GM13976 (cell line): Measurements from ENCODE around the gene ATL1.

Source experiments
- DNase-seq: peaks from one replicate; pipeline ENCODE4 v3.0.0; 2012; ENCODE audit warnings: low spot score
- CTCF ChIP-seq: IDR thresholded peaks from 2 replicates; pipeline ENCODE4 v1.5.1; 2012; ENCODE audit warnings: borderline replicate concordance, mild to moderate bottlenecking; ENCODE audit not compliant: insufficient read depth; ENCODE audit errors: extremely low read depth, missing control alignments, control extremely low read depth
- in situ Hi-C: fragments of 300-500 bp; cut with MboI; formaldehyde crosslinking; loops from one replicate; pipeline ENCODE4 v1.12.0; 2022; ENCODE audit warnings: low sequenced_read_pairs, mixed read lengths, inconsistent platforms; ENCODE audit not compliant: unreplicated experiment

Gene ATL1

GRCh38 chr14:50606468-50606867, 46.5 kb downstream of the ATL1 start:
- TF ChIP-seq CTCF, result no peak
- in situ Hi-C loops, result loop anchor here (25.0 kb wide), 1 partner anchor 256 kb away; the partner anchor contains the start of gene ABHD12B

GRCh38 chr14:50607181-50607580, 47.2 kb downstream of the ATL1 start:
- DNase-seq, result no peak
- no peak for TF ChIP-seq CTCF
- in situ Hi-C loops, result loop anchor here (25.0 kb wide), 1 partner anchor 255 kb away; the partner anchor contains the start of gene ABHD12B

More at GRCh38 chr14:50606468-50606867, 46.5 kb downstream of the ATL1 start:
- no peak for DNase-seq

- in situ Hi-C loops, result loop anchor here (25.0 kb wide), 1 partner anchor 255 kb away; the partner anchor contains the start of gene ABHD12B
- DNase-seq, result no peak
- TF ChIP-seq CTCF, result no peak
Measured at GRCh38 chr14:50607761-50608160, 47.8 kb downstream of the ATL1 start.

- in situ Hi-C loops, result loop anchor here (25.0 kb wide), 1 partner anchor 254 kb away; the partner anchor contains the start of gene ABHD12B
- no peak for TF ChIP-seq CTCF
- DNase-seq, result no peak
Measured at GRCh38 chr14:50608302-50608851, 48.4 kb downstream of the ATL1 start.

GRCh38 chr14:50610465-50610864, 50.5 kb downstream of the ATL1 start:
- no peak for TF ChIP-seq CTCF
- DNase-seq, result no peak
- in situ Hi-C loops, result loop anchor here (25.0 kb wide), 1 partner anchor 252 kb away; the partner anchor contains the start of gene ABHD12B

DNA sequence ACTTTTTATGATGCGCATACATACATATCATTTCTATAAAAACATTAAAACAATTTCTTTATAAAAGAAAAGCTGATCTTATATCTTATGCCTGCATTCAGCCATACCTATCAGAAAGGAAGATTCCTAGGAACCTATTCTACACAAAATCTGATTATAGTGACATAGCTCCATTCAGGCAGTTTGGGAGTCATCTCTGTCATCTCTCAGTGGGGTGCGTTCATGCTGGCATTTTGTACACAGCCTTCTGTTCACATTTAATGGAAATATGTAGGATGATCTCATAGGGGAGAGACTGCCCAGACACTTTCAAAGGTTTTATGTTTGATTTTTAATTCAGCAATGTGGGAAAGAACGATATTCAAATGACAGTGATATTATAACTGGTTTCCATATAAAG, 52.9 kb downstream of the ATL1 start:
- in situ Hi-C loops, result loop anchor here (25.0 kb wide), 1 partner anchor 249 kb away; the partner anchor contains the start of gene ABHD12B
- no peak for TF ChIP-seq CTCF
- no peak for DNase-seq
